ENCODE results near the gene SMARCA2. TPM values are rescaled to one million over a fixed set of nuclear protein-coding genes. Genes with fewer than 3 reads are reported as not detected.
A peak's percentile ranks its signal among the peaks of the same experiment; 100 is the strongest.

SMARCA2 gene
- total RNA-seq, 2 experiments from 2014 or later = 91.3 to 94.0 TPM

DNA sequence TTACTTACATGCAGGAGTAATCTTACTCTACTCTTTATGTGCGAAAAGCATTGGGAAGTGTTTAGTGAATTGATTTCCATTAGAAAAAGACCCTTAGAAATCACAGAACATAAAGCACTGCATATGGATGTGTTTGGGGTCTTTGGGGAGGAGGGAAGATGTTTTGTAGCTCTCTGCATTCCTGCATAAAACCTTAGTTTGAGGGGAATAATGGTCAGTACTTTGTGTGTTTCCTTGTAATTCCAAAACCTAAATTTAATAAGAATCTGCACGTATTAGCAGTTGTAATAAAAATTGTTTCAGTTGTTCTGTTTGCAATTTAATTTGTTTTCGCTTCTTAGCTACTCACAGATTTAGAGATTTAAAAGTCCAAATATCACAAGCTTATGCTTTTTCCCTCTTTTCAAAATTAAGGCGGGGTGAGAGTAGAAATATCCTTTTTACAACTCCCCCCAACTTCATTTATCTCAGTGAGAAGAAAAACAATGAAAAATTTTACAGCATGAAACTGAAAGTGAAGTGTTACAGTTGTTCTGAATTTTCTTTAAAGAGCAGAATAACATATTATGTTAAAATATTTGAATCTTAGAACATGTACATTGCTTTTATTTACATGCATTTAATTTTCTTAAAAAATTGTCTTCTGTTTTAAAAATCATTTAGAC lies 143.8 kb downstream of the SMARCA2 start:
- peaks cover 54% of the 10 kb centered on the region for H3K4me1 Mint-ChIP-seq
- ChIA-PET POLR2A (no interaction called here), CTCF (interaction anchor here (3.3 kb wide), 1 partner anchor 27 kb away, joined by 11 read pairs; no protein-coding TSS in a partner anchor)
- intact Hi-C loops (cut with DNase I, micrococcal nuclease) = loop anchor here (1.0 to 5.0 kb wide), 4 partner anchors 82 to 1368 kb away; partner anchors contain the start of genes RFX3 (in 1 of the 2) and SMARCA2 (in 1 of the 2)
- H3K36me3 Mint-ChIP-seq (ENCODE audit: low read depth) = peaks cover 22% of the 10 kb centered on the region
- H3K27ac Mint-ChIP-seq = peak overlapping the region; percentile 99
- ATAC-seq (no peak), DNase-seq (no peak)
- peak overlapping the region; percentile 81 for H3K4me3 Mint-ChIP-seq
- no peaks in the 10 kb centered on the region for H3K27me3 Mint-ChIP-seq
- no peaks in the 10 kb centered on the region for H3K9me3 Mint-ChIP-seq (ENCODE audit: low read depth)

DNA sequence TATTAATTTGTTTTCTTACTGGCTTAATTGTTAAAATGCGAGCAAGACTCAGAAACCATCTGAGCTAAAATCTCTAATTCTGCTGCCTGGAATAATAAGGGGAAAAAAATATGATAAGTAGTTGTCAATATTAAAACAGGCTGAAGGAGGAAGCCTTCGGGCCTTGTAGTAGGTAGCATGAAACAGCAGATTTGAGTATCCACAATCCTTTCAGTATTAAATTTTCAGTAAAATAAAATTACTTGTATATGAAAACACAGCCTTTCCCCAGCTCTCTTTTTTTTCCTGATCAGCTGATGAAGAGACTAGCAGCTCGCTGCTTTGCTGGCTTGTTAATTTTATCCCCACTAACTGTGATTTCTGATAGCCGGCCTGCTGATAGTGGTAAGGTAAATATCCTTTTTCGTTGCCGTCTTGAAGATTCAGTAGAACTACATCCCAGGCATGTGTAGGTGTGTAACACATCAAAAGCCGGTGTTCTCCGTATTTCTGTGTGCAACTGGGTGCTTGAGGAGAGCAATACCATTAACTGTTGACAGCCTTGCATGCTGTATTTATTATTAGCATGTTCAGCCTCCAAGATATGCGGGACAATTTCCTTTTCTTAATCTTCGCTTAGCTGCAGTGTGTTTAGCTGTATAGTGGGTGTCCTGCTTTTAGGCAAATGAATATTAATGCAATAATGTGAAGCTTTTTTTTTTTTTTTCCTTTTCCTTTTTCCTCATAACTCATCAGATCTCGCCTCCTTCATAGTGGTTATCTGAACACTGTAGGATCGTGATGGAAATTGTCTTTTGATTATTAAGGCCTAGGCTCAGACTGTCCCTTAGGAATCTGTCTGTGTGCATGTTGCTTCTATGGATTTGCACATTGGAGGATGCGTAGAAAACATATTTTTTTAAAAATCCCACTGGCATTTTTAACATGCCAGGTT lies 144.6 kb downstream of the SMARCA2 start:
- H3K27me3 Mint-ChIP-seq = no peaks in the 10 kb centered on the region
- DNase-seq = peak; percentile 6
- H3K9me3 Mint-ChIP-seq (ENCODE audit: low read depth) = no peaks in the 10 kb centered on the region
- POLR2A ChIA-PET = no interaction called here
- H3K36me3 Mint-ChIP-seq (ENCODE audit: low read depth) = peaks cover 24% of the 10 kb centered on the region
- H3K27ac Mint-ChIP-seq = peak overlapping the region; percentile 61
- CTCF ChIA-PET = interaction anchor here (0.7 to 3.3 kb wide), 4 partner anchors 12 to 432 kb away, joined by 3 to 11 read pairs (median 3); no protein-coding TSS in a partner anchor
- peak overlapping the region; percentile 58 for H3K4me3 Mint-ChIP-seq
- ATAC-seq = no peak
- intact Hi-C loops (cut with DNase I, micrococcal nuclease) = loop anchor here in 1 of 2 experiments (2.0 to 5.0 kb wide), 2 partner anchors 145 to 1368 kb away; partner anchors contain the start of genes RFX3 and SMARCA2
- H3K4me1 Mint-ChIP-seq = peaks cover 55% of the 10 kb centered on the region

DNA sequence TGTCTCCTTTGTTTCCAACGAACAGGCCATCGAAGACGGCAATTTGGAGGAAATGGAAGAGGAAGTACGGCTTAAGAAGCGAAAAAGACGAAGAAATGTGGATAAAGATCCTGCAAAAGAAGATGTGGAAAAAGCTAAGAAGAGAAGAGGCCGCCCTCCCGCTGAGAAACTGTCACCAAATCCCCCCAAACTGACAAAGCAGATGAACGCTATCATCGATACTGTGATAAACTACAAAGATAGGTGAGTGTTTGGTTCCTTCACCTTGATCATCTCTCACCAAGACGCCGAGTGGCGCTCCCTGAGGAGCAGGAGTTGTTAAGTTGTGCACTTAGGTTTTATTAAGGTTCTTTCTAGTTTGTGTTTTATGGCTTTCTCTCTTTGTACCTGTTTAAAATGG lies 146.5 kb downstream of the SMARCA2 start:
- ChIA-PET CTCF (interaction anchor here (1.0 kb wide), 1 partner anchor 17 kb away, joined by 3 read pairs; no protein-coding TSS in a partner anchor), POLR2A (no interaction called here)
- H3K4me1 Mint-ChIP-seq = peaks cover 45% of the 10 kb centered on the region
- H3K4me3 Mint-ChIP-seq = no peak overlapping the region
- H3K27ac Mint-ChIP-seq = no peak overlapping the region
- no peak for ATAC-seq
- no peaks in the 10 kb centered on the region for H3K27me3 Mint-ChIP-seq
- intact Hi-C loops (cut with DNase I, micrococcal nuclease) = no loop called here
- DNase-seq = no peak
- H3K36me3 Mint-ChIP-seq (ENCODE audit: low read depth) = peaks cover 28% of the 10 kb centered on the region
- no peaks in the 10 kb centered on the region for H3K9me3 Mint-ChIP-seq (ENCODE audit: low read depth)

DNA sequence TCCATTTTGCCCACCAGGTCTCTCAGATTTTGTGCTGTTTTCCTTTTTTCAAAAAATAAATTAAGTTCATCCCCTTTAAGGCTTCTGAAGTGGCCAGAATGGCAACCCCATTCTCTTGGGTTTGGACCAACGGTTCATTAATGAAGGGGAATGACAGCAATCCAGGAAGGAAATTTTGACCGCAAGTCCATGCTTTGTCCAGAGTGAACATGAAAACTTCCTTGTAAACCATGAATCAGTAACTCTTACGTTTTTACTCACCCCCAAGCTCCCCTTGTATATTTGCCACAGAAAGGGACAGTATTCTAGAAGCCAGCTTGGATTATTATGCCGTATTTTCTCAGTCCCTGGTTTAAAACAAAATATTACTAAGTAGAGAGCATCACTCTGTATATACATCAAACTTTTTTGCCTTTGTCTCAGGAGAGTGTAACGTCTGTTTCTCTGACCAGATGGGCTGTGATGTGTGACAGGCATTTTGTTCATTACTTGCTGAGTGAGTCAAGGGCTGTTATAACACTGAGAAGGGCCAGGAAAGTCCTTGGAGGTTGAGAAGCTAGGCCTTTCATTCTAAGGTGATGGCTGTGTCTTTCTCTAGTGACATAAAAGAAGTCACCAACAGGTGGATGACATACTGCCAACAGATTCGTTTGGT lies 148.2 kb downstream of the SMARCA2 start:
- H3K4me3 Mint-ChIP-seq = no peak overlapping the region
- ATAC-seq = peak; percentile 19
- ChIA-PET POLR2A (no interaction called here), CTCF (interaction anchor here (0.6 to 1.0 kb wide), 2 partner anchors 10 to 15 kb away, joined by 3 read pairs; no protein-coding TSS in a partner anchor)
- no peak overlapping the region for H3K27ac Mint-ChIP-seq
- no peaks in the 10 kb centered on the region for H3K9me3 Mint-ChIP-seq (ENCODE audit: low read depth)
- no peaks in the 10 kb centered on the region for H3K27me3 Mint-ChIP-seq
- peaks cover 32% of the 10 kb centered on the region for H3K4me1 Mint-ChIP-seq
- H3K36me3 Mint-ChIP-seq (ENCODE audit: low read depth) = peaks cover 34% of the 10 kb centered on the region
- no peak for DNase-seq
- intact Hi-C loops (cut with DNase I, micrococcal nuclease) = no loop called here

DNA sequence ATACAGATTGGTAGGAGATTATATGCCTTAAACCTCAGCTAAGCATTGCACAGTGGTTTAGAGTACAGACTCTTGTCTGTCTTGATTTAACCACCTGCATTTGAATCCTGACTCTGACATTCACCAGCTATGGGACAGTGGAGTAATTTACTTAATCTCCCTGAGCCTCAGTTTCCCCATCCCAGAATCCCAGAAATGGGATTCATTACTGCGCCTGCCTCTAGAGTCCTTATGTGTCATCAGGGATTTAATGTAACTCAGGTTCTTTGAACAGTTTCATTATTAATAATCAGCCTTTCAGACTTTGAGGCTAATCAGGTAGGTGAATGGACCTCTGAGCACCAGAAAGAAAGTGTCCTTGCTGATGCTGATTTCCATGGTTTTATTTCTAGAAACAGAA lies 149.1 kb downstream of the SMARCA2 start:
- H3K4me3 Mint-ChIP-seq = no peak overlapping the region
- CTCF ChIA-PET = interaction anchor here (1.0 to 1.2 kb wide), 3 partner anchors 16 to 65 kb away, joined by 3 to 4 read pairs (median 3); no protein-coding TSS in a partner anchor
- peaks cover 28% of the 10 kb centered on the region for H3K4me1 Mint-ChIP-seq
- H3K27me3 Mint-ChIP-seq = no peaks in the 10 kb centered on the region
- no peak overlapping the region for H3K27ac Mint-ChIP-seq
- intact Hi-C loops (cut with DNase I, micrococcal nuclease) = no loop called here
- ATAC-seq (no peak), DNase-seq (no peak)
- no peaks in the 10 kb centered on the region for H3K9me3 Mint-ChIP-seq (ENCODE audit: low read depth)
- peaks cover 42% of the 10 kb centered on the region for H3K36me3 Mint-ChIP-seq (ENCODE audit: low read depth)
- POLR2A ChIA-PET = no interaction called here

DNA sequence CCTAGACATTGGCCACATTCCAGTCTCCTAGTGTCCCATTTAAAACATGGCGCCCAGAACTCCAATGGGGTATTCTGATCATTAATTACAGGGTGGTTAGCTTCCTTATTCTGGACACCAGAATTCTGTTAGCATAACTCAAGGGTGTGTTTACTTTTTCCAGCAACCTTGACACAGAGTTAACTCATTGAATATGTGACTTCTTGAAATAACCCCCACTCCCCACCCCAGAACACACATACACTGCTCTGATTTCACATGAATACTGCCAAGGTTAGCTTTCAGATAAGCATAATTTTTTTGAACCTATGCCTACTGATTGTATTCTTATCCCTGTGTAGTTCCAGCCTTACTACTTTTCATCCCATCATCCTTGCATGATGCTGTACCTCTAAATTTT lies 151.1 kb downstream of the SMARCA2 start:
- no peak overlapping the region for H3K4me3 Mint-ChIP-seq
- no peaks in the 10 kb centered on the region for H3K27me3 Mint-ChIP-seq
- peaks cover 42% of the 10 kb centered on the region for H3K36me3 Mint-ChIP-seq (ENCODE audit: low read depth)
- intact Hi-C loops (cut with DNase I, micrococcal nuclease) = no loop called here
- ATAC-seq (no peak), DNase-seq (no peak)
- ChIA-PET POLR2A (no interaction called here), CTCF (interaction anchor here (0.5 to 0.8 kb wide), 3 partner anchors 25 to 34 kb away, joined by 3 to 4 read pairs (median 3); no protein-coding TSS in a partner anchor)
- H3K27ac Mint-ChIP-seq = no peak overlapping the region
- H3K4me1 Mint-ChIP-seq = peaks cover 17% of the 10 kb centered on the region
- no peaks in the 10 kb centered on the region for H3K9me3 Mint-ChIP-seq (ENCODE audit: low read depth)

DNA sequence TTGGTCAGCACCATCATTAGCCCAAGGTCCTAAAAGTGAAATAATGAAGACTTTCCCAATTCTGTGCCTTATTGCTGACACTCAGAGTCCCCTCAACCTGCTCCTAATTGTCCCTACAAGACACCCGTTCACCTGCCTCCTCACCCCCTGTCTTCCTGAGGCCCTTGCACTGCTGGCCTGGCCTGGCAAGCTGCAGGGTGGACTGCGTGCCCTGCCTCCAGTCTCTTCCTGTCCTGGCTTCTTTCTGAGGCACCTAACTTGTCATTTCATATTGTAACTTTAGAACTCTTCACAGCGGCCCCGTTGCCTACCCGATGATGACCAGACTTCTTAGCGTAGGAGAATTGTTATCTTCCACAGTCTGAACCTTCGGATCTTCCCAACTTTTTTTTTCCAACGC lies 153.9 kb downstream of the SMARCA2 start:
- DNase-seq (no peak), ATAC-seq (no peak)
- ChIA-PET CTCF (no interaction called here), POLR2A (no interaction called here)
- Mint-ChIP-seq H3K4me1 (peaks cover 10% of the 10 kb centered on the region), H3K27me3 (no peaks in the 10 kb centered on the region), H3K9me3 (ENCODE audit: low read depth) (no peaks in the 10 kb centered on the region), H3K4me3 (no peak overlapping the region), H3K27ac (no peak overlapping the region), H3K36me3 (ENCODE audit: low read depth) (peaks cover 39% of the 10 kb centered on the region)
- intact Hi-C loops (cut with DNase I, micrococcal nuclease) = no loop called here

DNA sequence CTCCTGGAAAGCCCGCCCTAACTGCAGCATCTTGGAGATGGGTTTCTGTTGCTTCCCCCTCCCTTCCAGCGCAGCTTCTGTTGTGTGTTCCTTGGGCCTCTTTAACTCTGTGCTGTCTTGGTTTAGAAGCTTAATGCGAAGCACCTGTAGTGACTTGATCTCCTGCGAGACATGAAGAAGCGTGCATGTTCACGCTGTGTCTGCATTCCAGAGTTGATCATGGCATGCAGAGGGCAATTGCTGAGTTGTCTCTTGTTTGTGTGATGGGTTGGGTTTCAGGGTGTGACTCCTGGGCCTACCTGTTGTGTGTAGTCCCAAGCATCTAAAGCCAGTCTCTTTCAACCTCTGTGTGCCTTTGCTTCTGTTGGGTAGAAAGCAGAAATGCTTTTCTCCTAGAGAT lies 155.6 kb downstream of the SMARCA2 start:
- Mint-ChIP-seq H3K4me3 (no peak overlapping the region), H3K36me3 (ENCODE audit: low read depth) (peaks cover 39% of the 10 kb centered on the region), H3K9me3 (ENCODE audit: low read depth) (no peaks in the 10 kb centered on the region), H3K27me3 (no peaks in the 10 kb centered on the region), H3K4me1 (peaks cover 10% of the 10 kb centered on the region), H3K27ac (no peak overlapping the region)
- ChIA-PET POLR2A (no interaction called here), CTCF (no interaction called here)
- intact Hi-C loops (cut with DNase I, micrococcal nuclease) = no loop called here
- DNase-seq (no peak), ATAC-seq (no peak)

DNA sequence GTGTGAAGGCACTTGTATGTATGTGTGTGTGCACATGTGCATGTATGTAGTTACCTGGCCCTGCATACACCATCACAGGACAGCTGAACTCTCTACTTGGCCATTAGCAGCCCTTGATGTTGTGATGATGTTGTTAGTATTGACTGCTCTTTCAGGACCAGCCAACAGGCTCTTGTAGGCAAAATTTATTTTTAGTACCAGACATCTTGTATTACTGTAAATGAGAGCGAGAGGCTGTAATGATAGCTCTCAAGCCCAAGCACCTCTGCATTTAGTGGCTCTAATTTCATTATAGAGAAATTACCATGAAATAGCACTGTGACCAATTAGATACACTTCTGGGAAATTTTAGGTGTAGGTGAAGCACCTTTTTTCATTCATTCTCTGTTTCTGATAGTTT lies 158.0 kb downstream of the SMARCA2 start:
- Mint-ChIP-seq H3K27me3 (no peaks in the 10 kb centered on the region), H3K9me3 (ENCODE audit: low read depth) (no peaks in the 10 kb centered on the region), H3K36me3 (ENCODE audit: low read depth) (peaks cover 33% of the 10 kb centered on the region), H3K4me1 (peaks cover 8% of the 10 kb centered on the region), H3K27ac (no peak overlapping the region), H3K4me3 (no peak overlapping the region)
- POLR2A ChIA-PET = no interaction called here
- intact Hi-C loops (cut with DNase I, micrococcal nuclease) = no loop called here
- DNase-seq (no peak), ATAC-seq (no peak)
- CTCF ChIA-PET = interaction anchor here (0.7 to 1.9 kb wide), 2 partner anchors 9 to 41 kb away, joined by 3 to 7 read pairs; no protein-coding TSS in a partner anchor

DNA sequence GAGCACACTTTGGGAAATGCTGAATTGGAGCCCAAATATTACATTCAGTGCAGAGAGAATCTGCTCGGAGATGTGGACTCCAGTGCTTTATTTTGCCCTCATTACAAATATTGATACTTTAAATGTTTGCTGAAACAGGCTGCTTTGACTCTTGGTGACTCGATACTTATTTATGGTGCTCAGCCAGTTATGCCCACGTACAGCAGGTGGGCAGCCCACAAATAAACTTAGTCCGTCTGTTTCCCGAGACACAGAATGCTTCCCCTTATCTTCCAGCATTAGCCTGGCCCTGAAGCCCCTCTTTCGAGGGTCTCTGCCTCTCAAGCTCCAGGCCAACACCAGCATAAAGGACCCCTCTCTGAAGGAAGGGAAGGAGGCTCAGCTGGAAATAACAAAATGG lies 158.7 kb downstream of the SMARCA2 start:
- H3K27ac Mint-ChIP-seq = no peak overlapping the region

DNA sequence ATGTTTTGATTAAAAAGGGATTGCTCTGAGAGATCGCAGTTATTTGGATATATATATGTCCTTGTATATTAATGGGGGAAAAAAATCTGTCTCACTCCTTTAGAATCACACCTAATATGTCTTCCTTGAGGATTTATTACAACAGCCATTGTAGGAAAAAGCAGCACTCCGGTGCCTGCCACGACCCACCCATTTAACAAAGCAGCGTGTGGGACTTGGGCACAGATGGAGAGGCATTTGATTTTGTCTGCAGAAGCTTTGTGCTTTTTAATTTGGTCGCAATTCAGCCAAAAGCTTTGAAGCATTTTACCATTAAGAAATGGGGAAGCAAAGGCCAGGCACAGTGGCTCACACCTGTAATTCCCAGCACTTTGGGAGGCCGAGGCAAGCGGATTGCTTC lies 159.2 kb downstream of the SMARCA2 start:
- Mint-ChIP-seq H3K4me3 (no peak overlapping the region), H3K36me3 (ENCODE audit: low read depth) (peaks cover 25% of the 10 kb centered on the region), H3K27ac (peak overlapping the region; percentile 8), H3K4me1 (peaks cover 8% of the 10 kb centered on the region), H3K9me3 (ENCODE audit: low read depth) (no peaks in the 10 kb centered on the region), H3K27me3 (no peaks in the 10 kb centered on the region)
- ATAC-seq = no peak
- intact Hi-C loops (cut with DNase I, micrococcal nuclease) = no loop called here
- DNase-seq = no peak
- POLR2A ChIA-PET = no interaction called here
- CTCF ChIA-PET = no interaction called here

More for the DNA sequence above, 158.7 kb downstream of the SMARCA2 start:
- ChIA-PET CTCF (no interaction called here), POLR2A (no interaction called here)
- Mint-ChIP-seq H3K9me3 (ENCODE audit: low read depth) (no peaks in the 10 kb centered on the region), H3K4me1 (peaks cover 8% of the 10 kb centered on the region), H3K36me3 (ENCODE audit: low read depth) (peaks cover 29% of the 10 kb centered on the region), H3K27me3 (no peaks in the 10 kb centered on the region), H3K4me3 (no peak overlapping the region)
- ATAC-seq (no peak), DNase-seq (no peak)
- intact Hi-C loops (cut with DNase I, micrococcal nuclease) = no loop called here

Measured in activated CD4-positive, alpha-beta T cell treated with anti-CD3 and anti-CD28 coated beads for 36 hours (primary cell).